ENCODE measurements around the gene ACCS.

Gene ACCS

GRCh38 chr11:44096360-44097185 lies 30.5 kb downstream of the ACCS start:
- POLR2A ChIA-PET = no interaction called here
- CTCF ChIA-PET = interaction anchor here (0.8 to 1.9 kb wide), 6 partner anchors 10 to 444 kb away, joined by 3 to 11 read pairs (median 5); no protein-coding TSS in a partner anchor
- no peak for DNase-seq (ENCODE audit: low read depth, low spot score)
- H3K4me3 ChIP-seq (ENCODE audit: low read depth, low read length) = peak overlapping the region; percentile 82
- TF ChIP-seq CTCF (IDR thresholded peaks at IDR 0.05; ENCODE audit: insufficient read depth, low read length, missing control alignments) = no peak

GRCh38 chr11:44097821-44098220 lies 31.8 kb downstream of the ACCS start:
- DNase-seq (ENCODE audit: low read depth, low spot score) = no peak
- H3K4me3 ChIP-seq (ENCODE audit: low read depth, low read length) = no peak overlapping the region
- no peak for TF ChIP-seq CTCF (IDR thresholded peaks at IDR 0.05; ENCODE audit: insufficient read depth, low read length, missing control alignments)
- POLR2A ChIA-PET = no interaction called here
- CTCF ChIA-PET = interaction anchor here (1.3 to 1.9 kb wide), 3 partner anchors 11 to 438 kb away, joined by 4 to 11 read pairs (median 6); no protein-coding TSS in a partner anchor

- ChIA-PET POLR2A (no interaction called here), CTCF (interaction anchor here (0.8 to 2.0 kb wide), 6 partner anchors 9 to 455 kb away, joined by 3 to 9 read pairs (median 6); no protein-coding TSS in a partner anchor)
- TF ChIP-seq CTCF (IDR thresholded peaks at IDR 0.05; ENCODE audit: insufficient read depth, low read length, missing control alignments) = no peak
- DNase-seq (ENCODE audit: low read depth, low spot score) = no peak
- no peak overlapping the region for H3K4me3 ChIP-seq (ENCODE audit: low read depth, low read length)
Measured at GRCh38 chr11:44101098-44101497, 35.0 kb downstream of the ACCS start.

- CTCF ChIA-PET = interaction anchor here (0.7 to 5.5 kb wide), 16 partner anchors 9 to 512 kb away, joined by 3 to 111 read pairs (median 4); partner anchors contain the start of genes ACCS and EXT2
- no peak for TF ChIP-seq CTCF (IDR thresholded peaks at IDR 0.05; ENCODE audit: insufficient read depth, low read length, missing control alignments)
Measured at GRCh38 chr11:44104481-44105294, 38.6 kb downstream of the ACCS start.

GRCh38 chr11:44108260-44108659 lies 42.2 kb downstream of the ACCS start:
- POLR2A ChIA-PET = no interaction called here
- CTCF ChIA-PET = interaction anchor here (1.5 to 5.1 kb wide), 4 partner anchors 11 to 429 kb away, joined by 5 to 38 read pairs (median 10); partner anchors contain the start of gene EXT2
- DNase-seq (ENCODE audit: low read depth, low spot score) = no peak
- no peak for TF ChIP-seq CTCF (IDR thresholded peaks at IDR 0.05; ENCODE audit: insufficient read depth, low read length, missing control alignments)
- no peak overlapping the region for H3K4me3 ChIP-seq (ENCODE audit: low read depth, low read length)

More at GRCh38 chr11:44104481-44105294, 38.6 kb downstream of the ACCS start:
- H3K4me3 ChIP-seq (ENCODE audit: low read depth, low read length) = no peak overlapping the region
- POLR2A ChIA-PET = no interaction called here
- DNase-seq (ENCODE audit: low read depth, low spot score) = no peak

Measured in AG04449 (cell line).